Measurements from ENCODE around the gene FGF18.

The FGF18 gene

GRCh38 chr5:171419688-171420430 is 412 bp downstream of the FGF18 start:
- intact Hi-C loops (cut with DNase I), result loop anchor here (5.0 kb wide), 1 partner anchor 487 kb away; no protein-coding TSS in a partner anchor
- peak in 26 of 42 donors; percentile 7 to 54 (median 32) for DNase-seq

DNA sequence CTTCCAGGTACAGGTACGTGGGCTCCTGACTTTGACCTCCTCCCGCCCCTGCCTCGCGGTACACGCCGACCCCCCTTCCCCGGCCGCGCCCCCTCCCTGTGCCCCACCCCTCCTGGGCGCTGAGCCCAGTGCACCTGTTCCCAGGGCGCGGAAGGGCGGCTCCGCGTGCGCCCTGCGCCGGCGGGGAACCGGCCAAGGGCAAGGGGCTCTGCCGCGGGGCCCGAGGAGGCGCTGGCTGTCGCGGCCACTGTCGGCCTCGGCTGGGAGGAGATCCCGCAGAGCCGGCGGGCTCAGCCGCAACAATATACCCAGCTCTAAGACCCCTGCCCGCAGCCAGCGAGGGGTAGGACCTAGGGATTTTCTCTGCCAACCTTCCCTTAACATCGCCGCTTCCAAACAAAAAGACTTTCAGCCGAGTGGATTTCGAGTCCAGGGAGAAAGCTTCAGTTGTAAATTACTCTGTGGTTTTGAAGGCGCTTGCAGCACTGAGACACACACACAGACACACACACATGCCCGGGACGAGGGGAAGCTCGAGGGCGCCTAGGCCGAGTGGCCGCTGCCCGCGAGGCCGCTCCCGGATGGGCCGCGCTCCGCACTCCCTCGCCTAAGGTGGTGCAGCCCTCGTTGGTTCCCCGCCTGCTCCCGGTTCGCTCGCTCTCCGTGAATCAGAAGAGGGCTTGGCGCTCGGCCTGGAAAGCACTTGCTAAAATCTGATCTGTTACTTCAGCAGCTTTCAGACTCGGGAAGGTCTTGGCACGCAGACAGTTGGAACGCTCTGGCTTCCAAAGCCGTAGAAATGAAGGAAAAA is 1.2 kb downstream of the FGF18 start:
- peak; percentile 16 to 91 (median 67) for DNase-seq
- intact Hi-C loops (cut with DNase I), result loop anchor here (5.0 kb wide), 1 partner anchor 487 kb away; no protein-coding TSS in a partner anchor

DNA sequence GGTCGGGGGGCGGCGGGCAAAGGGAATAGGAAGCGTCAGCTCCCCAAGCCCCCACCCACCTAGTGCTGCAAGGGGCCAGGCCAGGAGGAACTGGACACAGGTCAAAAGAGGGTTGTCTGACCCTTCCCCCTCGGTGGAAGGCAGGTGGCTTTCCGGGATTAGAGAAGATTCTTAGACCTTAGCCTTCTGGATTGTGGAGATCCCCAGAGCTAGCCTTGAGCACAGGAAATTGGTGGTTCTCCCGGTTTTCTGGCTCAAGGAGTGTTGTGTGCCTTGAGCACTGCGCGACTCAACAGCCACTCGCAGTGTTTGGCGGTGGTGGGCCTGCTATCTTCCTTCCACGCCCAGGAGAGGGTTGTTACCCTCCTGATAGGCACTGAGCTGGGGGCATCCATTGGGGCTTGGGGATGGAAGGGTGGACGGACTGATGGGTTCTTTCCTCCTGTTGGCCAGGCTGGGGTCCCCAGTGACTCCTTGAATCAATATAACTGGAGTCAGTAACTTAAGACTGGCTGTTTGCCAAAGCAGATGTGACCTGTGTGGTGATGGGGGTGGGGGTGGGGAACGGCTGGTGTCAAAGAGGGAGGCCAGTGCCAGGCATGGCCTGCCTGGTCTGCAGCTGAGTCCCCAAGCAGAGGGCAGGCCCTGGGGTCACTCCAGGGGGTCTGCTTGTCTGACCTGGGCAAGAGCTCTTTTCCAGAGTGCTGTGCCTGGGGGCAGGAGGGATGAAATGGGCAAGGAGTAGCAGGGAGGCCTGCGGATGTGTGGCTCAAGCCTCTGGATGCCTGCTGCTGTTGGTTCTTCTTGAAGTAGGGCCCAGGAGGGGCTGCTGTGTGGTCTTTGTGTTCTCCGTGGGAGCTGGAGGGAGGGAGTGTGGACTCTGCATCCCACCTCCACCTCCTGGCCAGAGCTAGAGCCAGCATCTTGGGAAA is 2.1 kb downstream of the FGF18 start:
- intact Hi-C loops (cut with DNase I), result loop anchor here (5.0 kb wide), 1 partner anchor 486 kb away; no protein-coding TSS in a partner anchor
- peak in 13 of 42 donors; percentile 2 to 41 (median 12) for DNase-seq

DNA sequence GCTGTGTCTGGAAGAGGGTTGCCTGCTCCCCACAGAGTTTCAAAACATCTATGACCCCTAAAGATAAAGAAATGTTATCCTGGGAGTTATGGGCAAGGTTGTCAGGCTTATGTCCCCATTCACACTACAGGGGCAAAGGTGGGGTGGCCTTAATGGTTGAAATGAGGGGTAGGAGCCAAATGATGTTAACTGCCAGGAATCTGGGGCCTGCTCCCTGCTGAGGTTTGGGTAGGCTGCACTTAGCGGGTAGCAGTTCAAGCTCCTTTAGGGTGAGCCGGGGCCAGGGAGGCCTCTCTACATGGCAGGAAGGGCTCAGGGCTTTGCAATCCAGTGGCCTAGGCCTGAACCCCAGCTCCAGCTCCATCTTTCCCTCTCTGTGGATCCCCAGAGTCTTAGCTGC is 3.0 kb downstream of the FGF18 start:
- intact Hi-C loops (cut with DNase I), result loop anchor here (5.0 kb wide), 1 partner anchor 485 kb away; no protein-coding TSS in a partner anchor
- peak in 13 of 42 donors; percentile 1 to 31 (median 10) for DNase-seq

GRCh38 chr5:171422902-171423663 is 3.6 kb downstream of the FGF18 start:
- peak in 13 of 42 donors; percentile 1 to 37 (median 9) for DNase-seq
- intact Hi-C loops (cut with DNase I), result loop anchor here (5.0 kb wide), 1 partner anchor 484 kb away; no protein-coding TSS in a partner anchor

- intact Hi-C loops (cut with DNase I), result loop anchor here (5.0 kb wide), 1 partner anchor 483 kb away; no protein-coding TSS in a partner anchor
- DNase-seq, result peak in 8 of 42 donors; percentile 1 to 26 (median 10)
Measured at GRCh38 chr5:171424726-171425125, 5.3 kb downstream of the FGF18 start.

- intact Hi-C loops (cut with DNase I), result no loop called here
- peak in 14 of 42 donors; percentile 1 to 21 (median 7) for DNase-seq
Measured at GRCh38 chr5:171425596-171426244, 6.3 kb downstream of the FGF18 start.

GRCh38 chr5:171426266-171426665 is 6.8 kb downstream of the FGF18 start:
- intact Hi-C loops (cut with DNase I), result no loop called here
- peak in 10 of 42 donors; percentile 3 to 25 (median 6) for DNase-seq

GRCh38 chr5:171426680-171427079 is 7.2 kb downstream of the FGF18 start:
- peak in 9 of 42 donors; percentile 1 to 5 (median 1) for DNase-seq
- intact Hi-C loops (cut with DNase I), result no loop called here

- intact Hi-C loops (cut with DNase I), result no loop called here
- peak in 15 of 42 donors; percentile 1 to 27 (median 9) for DNase-seq
Measured at GRCh38 chr5:171427318-171428167, 8.1 kb downstream of the FGF18 start.

GRCh38 chr5:171428168-171428696 is 8.8 kb downstream of the FGF18 start:
- intact Hi-C loops (cut with DNase I), result no loop called here
- peak in 12 of 42 donors; percentile 2 to 29 (median 4) for DNase-seq

DNA sequence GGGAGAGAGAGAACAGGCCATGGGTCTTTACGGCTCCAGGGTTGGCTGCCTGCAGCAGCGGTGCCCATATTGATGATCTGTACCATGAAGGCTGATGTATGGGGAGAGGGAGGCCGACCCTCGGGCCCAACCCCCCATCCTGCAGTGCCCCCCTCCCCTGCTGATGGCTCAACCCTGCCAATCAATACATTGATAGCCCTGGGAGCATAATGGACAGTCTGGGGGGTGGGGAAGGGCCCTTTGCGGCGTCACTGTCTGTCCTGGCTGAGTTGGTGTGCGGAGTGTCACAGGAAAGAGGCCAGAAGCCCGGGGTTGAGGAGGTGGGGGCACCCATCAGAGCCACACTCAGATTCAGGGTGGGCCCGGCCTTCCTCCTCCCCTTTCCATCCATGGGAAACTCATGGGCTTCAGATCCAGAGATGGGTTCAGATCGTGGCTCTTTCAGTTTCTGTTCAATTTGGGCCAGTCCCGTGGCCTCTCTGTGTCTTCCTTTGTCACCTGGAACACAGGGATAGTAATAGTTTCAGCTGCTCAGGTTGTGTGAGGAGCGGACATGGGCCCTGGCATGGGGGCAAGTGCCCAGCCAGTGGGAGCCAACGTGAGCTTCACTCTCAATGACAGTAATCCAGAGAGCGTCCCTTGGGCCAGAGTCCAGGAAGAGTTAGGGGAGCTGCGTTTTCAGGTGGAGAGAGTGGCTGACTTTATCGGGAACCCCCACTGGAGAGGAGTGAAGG is 9.5 kb downstream of the FGF18 start:
- intact Hi-C loops (cut with DNase I), result no loop called here
- DNase-seq, result peak in 18 of 42 donors; percentile 0 to 29 (median 4)

- intact Hi-C loops (cut with DNase I), result no loop called here
Measured at GRCh38 chr5:171429543-171429910, 10.1 kb downstream of the FGF18 start.

GRCh38 chr5:171431251-171431777 is 11.9 kb downstream of the FGF18 start:
- intact Hi-C loops (cut with DNase I), result no loop called here
- peak in 5 of 42 donors; percentile 0 to 14 (median 3) for DNase-seq

More at GRCh38 chr5:171429543-171429910, 10.1 kb downstream of the FGF18 start:
- peak in 12 of 42 donors; percentile 1 to 34 (median 4) for DNase-seq

GRCh38 chr5:171432076-171432475 is 12.6 kb downstream of the FGF18 start:
- DNase-seq, result peak in 2 of 42 donors; percentile 4 to 23
- intact Hi-C loops (cut with DNase I), result no loop called here
